Panc1 (cell line): ENCODE measurements around the gene TTLL6. TPM values are rescaled to one million over a fixed set of nuclear protein-coding genes. Genes with fewer than 3 reads are reported as not detected.

Source experiments
- ATAC-seq: fragments of 200-7000 bp; cut with Tn5 transposase; 2 replicates; pipeline ENCODE4 v1.9.1; 2020; ENCODE audit warnings: mild to moderate bottlenecking, moderate library complexity
- BruUV-seq: library from RNA; stranded (reverse); fragments of 400-500 nt; replicated peaks from 2 replicates; lab custom pipeline; 2021; lab: Mats Ljungman, UMichigan
- CTCF ChIA-PET: fragments of 300-600 bp; sonication (Branson Sonifier 250); formaldehyde crosslinking; loops from one replicate; lab custom pipeline; 2022; ENCODE audit warnings: antibody characterized with exemption; lab: Charles Lee
- POLR2A ChIA-PET: fragments of 300-600 bp; sonication (Branson Sonifier 250); formaldehyde crosslinking; loops from one replicate; lab custom pipeline; 2022; ENCODE audit warnings: antibody characterized with exemption; lab: Charles Lee
- DNase-seq: peaks from one replicate; pipeline ENCODE4 v3.0.0-alpha.2; 2010; ENCODE audit warnings: low read depth, low spot score
- H3K27ac ChIP-seq: 2 replicates; pipeline ENCODE4 v1.5.1; 2011; ENCODE audit warnings: mild to moderate bottlenecking, low read length, inconsistent platforms
- H3K27me3 ChIP-seq: fragments of 200-500 bp; sonication (Bioruptor generic); 2 replicates; pipeline ENCODE4 v1.6.0; 2014; ENCODE audit warnings: low read length, inconsistent platforms; ENCODE audit not compliant: control insufficient read depth, insufficient read depth
- H3K36me3 ChIP-seq: fragments of 200-500 bp; sonication (Bioruptor generic); 2 replicates; pipeline ENCODE4 v1.5.1; 2014; ENCODE audit warnings: inconsistent platforms, mild to moderate bottlenecking, low read length, moderate library complexity; ENCODE audit not compliant: control insufficient read depth, insufficient read depth
- H3K4me1 ChIP-seq: 2 replicates; pipeline ENCODE4 v1.5.1; 2011; ENCODE audit warnings: inconsistent platforms, mild to moderate bottlenecking, low read length, moderate library complexity; ENCODE audit not compliant: control insufficient read depth, insufficient read depth
- H3K4me3 ChIP-seq, 2 experiments: 2 replicates each; pipeline ENCODE4 v1.5.1; 2011 to 2012; ENCODE audit warnings: low read depth in 2 of 2, low read length in 2 of 2, mild to moderate bottlenecking in 2 of 2, inconsistent platforms in 1 of 2, moderate library complexity in 1 of 2
- H3K9me3 ChIP-seq: fragments of 200-500 bp; sonication (Bioruptor generic); 2 replicates; pipeline ENCODE4 v1.5.1; 2014; ENCODE audit warnings: low read depth, mild to moderate bottlenecking, inconsistent platforms, low read length, moderate library complexity; ENCODE audit not compliant: control insufficient read depth, insufficient read depth
- POLR2AphosphoS5 ChIP-seq: IDR thresholded peaks from 2 replicates; pipeline ENCODE4 v1.6.1; 2012; ENCODE audit warnings: mild to moderate bottlenecking, low read depth, low read length, moderate library complexity
- SIN3A ChIP-seq: IDR thresholded peaks from 2 replicates; pipeline ENCODE4 v1.6.1; 2012; ENCODE audit warnings: low read depth, mild to moderate bottlenecking, low read length, moderate library complexity, borderline replicate concordance; ENCODE audit not compliant: insufficient read depth
- TCF7L2 ChIP-seq: IDR thresholded peaks from 2 replicates; pipeline ENCODE4 v1.6.1; 2011; ENCODE audit warnings: mild to moderate bottlenecking, low read depth, low read length, inconsistent platforms
- in situ Hi-C: cut with HindIII; loops from 2 replicates; pipeline ENCODE4 v1.10.0; 2016; ENCODE audit warnings: low sequenced_read_pairs, low pct_unique_long_range_greater_than_20kb
- intact Hi-C: fragments of 100-400 bp; cut with micrococcal nuclease; formaldehyde crosslinking; loops from one replicate; pipeline ENCODE4 v1.10.0; 2022; ENCODE audit not compliant: unreplicated experiment
- total RNA-seq: library from RNA; stranded (reverse); gene quantifications from one replicate; pipeline ENCODE4 v1.2.1, GENCODE V29; 2021; ENCODE audit not compliant: unreplicated experiment
- TF ChIP-seq, protein P1 (sequence below): fragments of 450-650 bp; IDR thresholded peaks from 2 replicates; pipeline ENCODE4 v1.5.1; 2017; ENCODE audit warnings: mild to moderate bottlenecking
- TF ChIP-seq, protein P2 (sequence below), 2 experiments: IDR thresholded peaks; 2 replicates each; pipeline ENCODE4 v1.6.1; 2011 to 2012; ENCODE audit warnings: low read depth in 2 of 2, control low read depth in 1 of 2, low read length in 1 of 2, mild to moderate bottlenecking in 1 of 2, moderate library complexity in 1 of 2; ENCODE audit not compliant: insufficient read depth in 1 of 2

TTLL6 gene
- total RNA-seq, 1 experiment from 2014 or later, result 2.5 TPM

DNA sequence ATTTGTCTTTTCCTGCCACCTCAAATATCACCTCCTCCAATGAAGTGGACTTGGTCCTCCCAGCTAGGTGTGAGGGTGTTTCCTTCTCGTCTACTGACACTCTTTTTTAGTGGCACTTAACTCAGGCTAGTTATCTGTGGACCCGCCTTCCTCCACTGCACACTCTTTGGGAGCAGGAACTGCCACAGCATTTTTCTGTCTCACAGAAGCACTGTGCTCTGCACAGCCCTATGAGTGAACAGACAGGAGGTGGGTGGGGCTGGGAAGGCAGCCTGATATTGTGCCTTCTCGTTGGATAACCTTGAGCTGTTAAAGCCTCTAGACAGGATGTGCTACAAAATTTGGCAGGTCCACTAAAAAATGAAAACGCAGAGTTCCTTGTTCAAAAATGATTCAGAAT, 56.6 kb downstream of the TTLL6 start:
- BruUV-seq, result no TSS peak
- ATAC-seq (no peak), DNase-seq (no peak)
- Histone ChIP-seq H3K4me1 (peaks cover 7% of the 10 kb centered on the region; the same call in 1 of the 2 replicates), H3K27ac (no peak overlapping the region), H3K27me3 (no peaks in the 10 kb centered on the region), H3K4me3 (no peak overlapping the region), H3K36me3 (no peaks in the 10 kb centered on the region), H3K9me3 (no peaks in the 10 kb centered on the region)
- ChIA-PET POLR2A (no interaction called here), CTCF (interaction anchor here (0.6 to 1.5 kb wide), 3 partner anchors 11 to 603 kb away, joined by 3 to 5 read pairs (median 4); no protein-coding TSS in a partner anchor)
- intact Hi-C loops, result no loop called here
- in situ Hi-C loops, result no loop called here
- TF ChIP-seq POLR2AphosphoS5 (no peak), TCF7L2 (no peak), SIN3A (no peak)
- TF ChIP-seq, protein P1, sequence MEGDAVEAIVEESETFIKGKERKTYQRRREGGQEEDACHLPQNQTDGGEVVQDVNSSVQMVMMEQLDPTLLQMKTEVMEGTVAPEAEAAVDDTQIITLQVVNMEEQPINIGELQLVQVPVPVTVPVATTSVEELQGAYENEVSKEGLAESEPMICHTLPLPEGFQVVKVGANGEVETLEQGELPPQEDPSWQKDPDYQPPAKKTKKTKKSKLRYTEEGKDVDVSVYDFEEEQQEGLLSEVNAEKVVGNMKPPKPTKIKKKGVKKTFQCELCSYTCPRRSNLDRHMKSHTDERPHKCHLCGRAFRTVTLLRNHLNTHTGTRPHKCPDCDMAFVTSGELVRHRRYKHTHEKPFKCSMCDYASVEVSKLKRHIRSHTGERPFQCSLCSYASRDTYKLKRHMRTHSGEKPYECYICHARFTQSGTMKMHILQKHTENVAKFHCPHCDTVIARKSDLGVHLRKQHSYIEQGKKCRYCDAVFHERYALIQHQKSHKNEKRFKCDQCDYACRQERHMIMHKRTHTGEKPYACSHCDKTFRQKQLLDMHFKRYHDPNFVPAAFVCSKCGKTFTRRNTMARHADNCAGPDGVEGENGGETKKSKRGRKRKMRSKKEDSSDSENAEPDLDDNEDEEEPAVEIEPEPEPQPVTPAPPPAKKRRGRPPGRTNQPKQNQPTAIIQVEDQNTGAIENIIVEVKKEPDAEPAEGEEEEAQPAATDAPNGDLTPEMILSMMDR, result no peak
- TF ChIP-seq, protein P2, sequence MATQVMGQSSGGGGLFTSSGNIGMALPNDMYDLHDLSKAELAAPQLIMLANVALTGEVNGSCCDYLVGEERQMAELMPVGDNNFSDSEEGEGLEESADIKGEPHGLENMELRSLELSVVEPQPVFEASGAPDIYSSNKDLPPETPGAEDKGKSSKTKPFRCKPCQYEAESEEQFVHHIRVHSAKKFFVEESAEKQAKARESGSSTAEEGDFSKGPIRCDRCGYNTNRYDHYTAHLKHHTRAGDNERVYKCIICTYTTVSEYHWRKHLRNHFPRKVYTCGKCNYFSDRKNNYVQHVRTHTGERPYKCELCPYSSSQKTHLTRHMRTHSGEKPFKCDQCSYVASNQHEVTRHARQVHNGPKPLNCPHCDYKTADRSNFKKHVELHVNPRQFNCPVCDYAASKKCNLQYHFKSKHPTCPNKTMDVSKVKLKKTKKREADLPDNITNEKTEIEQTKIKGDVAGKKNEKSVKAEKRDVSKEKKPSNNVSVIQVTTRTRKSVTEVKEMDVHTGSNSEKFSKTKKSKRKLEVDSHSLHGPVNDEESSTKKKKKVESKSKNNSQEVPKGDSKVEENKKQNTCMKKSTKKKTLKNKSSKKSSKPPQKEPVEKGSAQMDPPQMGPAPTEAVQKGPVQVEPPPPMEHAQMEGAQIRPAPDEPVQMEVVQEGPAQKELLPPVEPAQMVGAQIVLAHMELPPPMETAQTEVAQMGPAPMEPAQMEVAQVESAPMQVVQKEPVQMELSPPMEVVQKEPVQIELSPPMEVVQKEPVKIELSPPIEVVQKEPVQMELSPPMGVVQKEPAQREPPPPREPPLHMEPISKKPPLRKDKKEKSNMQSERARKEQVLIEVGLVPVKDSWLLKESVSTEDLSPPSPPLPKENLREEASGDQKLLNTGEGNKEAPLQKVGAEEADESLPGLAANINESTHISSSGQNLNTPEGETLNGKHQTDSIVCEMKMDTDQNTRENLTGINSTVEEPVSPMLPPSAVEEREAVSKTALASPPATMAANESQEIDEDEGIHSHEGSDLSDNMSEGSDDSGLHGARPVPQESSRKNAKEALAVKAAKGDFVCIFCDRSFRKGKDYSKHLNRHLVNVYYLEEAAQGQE (IDR thresholded peaks at IDR 0.05; ENCODE audit: insufficient read depth in 1 of 2, low read depth in 2 of 2, low read length in 1 of 2), result no peak

DNA sequence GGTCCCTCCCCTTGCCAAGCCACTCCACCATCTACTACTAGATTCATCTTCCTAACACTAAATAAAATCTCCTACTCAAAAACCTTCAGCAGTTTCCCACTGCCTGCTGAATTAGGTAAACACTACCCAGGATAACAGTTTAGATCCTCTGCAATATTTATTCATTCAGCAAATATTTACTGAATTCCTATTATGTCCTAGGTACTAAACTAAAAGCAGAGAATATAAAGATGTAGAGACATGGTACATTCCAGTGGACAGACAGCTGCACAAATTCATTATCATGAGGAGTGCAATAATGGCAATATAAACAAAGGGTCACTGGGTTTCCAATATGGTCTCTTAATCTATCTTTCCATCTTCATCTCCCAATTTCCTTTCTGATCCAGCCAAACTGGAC, 57.7 kb downstream of the TTLL6 start:
- DNase-seq (no peak), ATAC-seq (no peak)
- Histone ChIP-seq H3K36me3 (no peaks in the 10 kb centered on the region), H3K9me3 (no peaks in the 10 kb centered on the region), H3K27me3 (no peaks in the 10 kb centered on the region), H3K4me1 (peaks cover 7% of the 10 kb centered on the region; the same call in 1 of the 2 replicates), H3K27ac (no peak overlapping the region), H3K4me3 (no peak overlapping the region)
- POLR2A ChIA-PET, result no interaction called here
- no peak for TF ChIP-seq TCF7L2
- TF ChIP-seq, protein P2 (IDR thresholded peaks at IDR 0.05; ENCODE audit: insufficient read depth in 1 of 2, low read depth in 2 of 2, low read length in 1 of 2), result no peak
- no peak for TF ChIP-seq SIN3A
- TF ChIP-seq POLR2AphosphoS5, result no peak
- TF ChIP-seq, protein P1, result no peak
- in situ Hi-C loops (no loop called here), intact Hi-C loops (no loop called here)
- CTCF ChIA-PET, result interaction anchor here (0.9 kb wide), 1 partner anchor 36 kb away, joined by 3 read pairs; no protein-coding TSS in a partner anchor
- no TSS peak for BruUV-seq
